WTC11 (cell line): ENCODE measurements around the gene FZD2. TPM values are rescaled to one million over a fixed set of nuclear protein-coding genes. Genes with fewer than 3 reads are reported as not detected.
A peak's percentile ranks its signal among the peaks of the same experiment; 100 is the strongest.

Experiments used
- ATAC-seq: fragments of 200-7000 bp; cut with Tn5 transposase; 2 replicates; pipeline ENCODE4 v1.10.0; 2021; ENCODE audit warnings: mild to moderate bottlenecking, moderate library complexity
- CTCF ChIA-PET: fragments of 300-600 bp; sonication (Branson Sonifier 250); formaldehyde crosslinking; loops from one replicate; lab custom pipeline; 2021; ENCODE audit warnings: antibody characterized with exemption; lab: Charles Lee
- POLR2A ChIA-PET: fragments of 350-600 bp; sonication (Branson Sonifier 250); formaldehyde crosslinking; loops from one replicate; lab custom pipeline; 2021; ENCODE audit warnings: antibody characterized with exemption; lab: Charles Lee
- DNase-seq: peaks from one replicate; pipeline ENCODE4 v3.0.0; 2021; ENCODE audit warnings: low spot score
- H3K27ac Mint-ChIP-seq: 2 replicates; pipeline ENCODE4 v1.8.0; 2021; ENCODE audit warnings: mixed read lengths
- H3K27me3 Mint-ChIP-seq: 2 replicates; pipeline ENCODE4 v1.8.0; 2021; ENCODE audit warnings: low read depth, mild to moderate bottlenecking, moderate library complexity, mixed read lengths
- H3K36me3 Mint-ChIP-seq: 2 replicates; pipeline ENCODE4 v1.8.0; 2021; ENCODE audit warnings: mixed read lengths
- H3K4me1 Mint-ChIP-seq: 2 replicates; pipeline ENCODE4 v1.8.0; 2022; ENCODE audit warnings: mixed read lengths
- H3K4me3 Mint-ChIP-seq: 2 replicates; pipeline ENCODE4 v1.8.0; 2021; ENCODE audit warnings: mild to moderate bottlenecking, moderate library complexity, mixed read lengths
- H3K9me3 Mint-ChIP-seq: 2 replicates; pipeline ENCODE4 v1.8.0; 2021; ENCODE audit warnings: mixed read lengths
- CREM ChIP-seq: sonication (generic); formaldehyde crosslinking; IDR thresholded peaks from 2 replicates; pipeline ENCODE4 v1.8.1; 2022; ENCODE audit warnings: mild to moderate bottlenecking, missing genetic modification reagents, moderate library complexity
- GABPB1 ChIP-seq: sonication (generic); formaldehyde crosslinking; IDR thresholded peaks from 2 replicates; pipeline ENCODE4 v1.8.1; 2023; ENCODE audit warnings: mild to moderate bottlenecking, missing genetic modification reagents
- GTF2I ChIP-seq: fragments of 250-450 bp; sonication (Bioruptor Pico); conservative IDR thresholded peaks from 2 replicates; pipeline ENCODE4 v1.4.0; 2021; ENCODE audit warnings: mild to moderate bottlenecking
- MYBL2 ChIP-seq: sonication (generic); formaldehyde crosslinking; IDR thresholded peaks from 2 replicates; pipeline ENCODE4 v1.8.1; 2023; ENCODE audit warnings: mild to moderate bottlenecking, moderate library complexity, missing genetic modification reagents
- PRRX2 ChIP-seq: fragments of 250-450 bp; sonication (Bioruptor Pico); IDR thresholded peaks from 2 replicates; pipeline ENCODE4 v1.8.0; 2021; ENCODE audit warnings: mild to moderate bottlenecking
- ZNF121 ChIP-seq: sonication (generic); formaldehyde crosslinking; IDR thresholded peaks from 2 replicates; pipeline ENCODE4 v1.8.0; 2023; ENCODE audit warnings: missing genetic modification reagents
- total RNA-seq: library from RNA; stranded (reverse); gene quantifications from 3 replicates; pipeline ENCODE4 v1.2.3, GENCODE V29; 2021
- TF ChIP-seq, protein P1 (sequence below): sonication (generic); formaldehyde crosslinking; IDR thresholded peaks from 2 replicates; pipeline ENCODE4 v1.8.1; 2022; ENCODE audit warnings: low read depth, missing genetic modification reagents, borderline replicate concordance
- TF ChIP-seq, protein P2 (sequence below): fragments of 250-450 bp; sonication (Bioruptor Pico); IDR thresholded peaks from 2 replicates; pipeline ENCODE4 v2.1.2; 2022; ENCODE audit warnings: mild to moderate bottlenecking, moderate library complexity
- TF ChIP-seq, protein P3 (sequence below): fragments of 200-600 bp; IDR thresholded peaks from 2 replicates; pipeline ENCODE4 v1.8.0; 2022; ENCODE audit warnings: antibody characterized with exemption
- TF ChIP-seq, protein P4 (sequence below): sonication (generic); formaldehyde crosslinking; IDR thresholded peaks from 2 replicates; pipeline ENCODE4 v1.8.0; 2022; ENCODE audit warnings: missing genetic modification reagents
- TF ChIP-seq, protein P5 (sequence below): sonication (generic); formaldehyde crosslinking; IDR thresholded peaks from 2 replicates; pipeline ENCODE4 v1.8.0; 2022; ENCODE audit warnings: mild to moderate bottlenecking, missing genetic modification reagents
- TF ChIP-seq, protein P6 (sequence below): sonication (generic); formaldehyde crosslinking; IDR thresholded peaks from 2 replicates; pipeline ENCODE4 v1.8.1; 2022; ENCODE audit warnings: missing genetic modification reagents, borderline replicate concordance

The FZD2 gene
- total RNA-seq, 1 experiment from 2014 or later = 42.8 TPM

DNA sequence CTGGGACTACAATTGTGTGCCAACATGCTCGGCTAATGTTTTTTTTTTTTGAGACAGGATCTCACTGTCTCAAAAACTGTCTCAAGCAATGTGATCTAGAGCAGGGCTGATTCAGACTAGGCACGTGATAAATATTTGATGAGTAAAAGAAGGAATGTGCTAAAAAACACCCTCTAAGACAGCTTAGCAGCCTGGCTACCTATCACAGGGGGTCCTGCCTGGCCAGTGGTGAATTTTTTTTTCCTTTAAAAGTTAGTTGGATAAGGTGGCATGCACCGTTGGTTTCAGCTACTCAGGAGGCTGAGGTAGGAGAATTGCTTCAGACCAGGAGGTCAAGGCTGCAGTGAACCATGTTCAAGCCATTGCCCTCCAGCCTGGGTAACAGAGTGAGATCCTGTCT is 39.3 kb upstream of the FZD2 start (continued):
- TF ChIP-seq, protein P1, sequence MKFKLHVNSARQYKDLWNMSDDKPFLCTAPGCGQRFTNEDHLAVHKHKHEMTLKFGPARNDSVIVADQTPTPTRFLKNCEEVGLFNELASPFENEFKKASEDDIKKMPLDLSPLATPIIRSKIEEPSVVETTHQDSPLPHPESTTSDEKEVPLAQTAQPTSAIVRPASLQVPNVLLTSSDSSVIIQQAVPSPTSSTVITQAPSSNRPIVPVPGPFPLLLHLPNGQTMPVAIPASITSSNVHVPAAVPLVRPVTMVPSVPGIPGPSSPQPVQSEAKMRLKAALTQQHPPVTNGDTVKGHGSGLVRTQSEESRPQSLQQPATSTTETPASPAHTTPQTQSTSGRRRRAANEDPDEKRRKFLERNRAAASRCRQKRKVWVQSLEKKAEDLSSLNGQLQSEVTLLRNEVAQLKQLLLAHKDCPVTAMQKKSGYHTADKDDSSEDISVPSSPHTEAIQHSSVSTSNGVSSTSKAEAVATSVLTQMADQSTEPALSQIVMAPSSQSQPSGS (CRISPR knock-in tag) = no peak
- no peak for TF ChIP-seq CREM

DNA sequence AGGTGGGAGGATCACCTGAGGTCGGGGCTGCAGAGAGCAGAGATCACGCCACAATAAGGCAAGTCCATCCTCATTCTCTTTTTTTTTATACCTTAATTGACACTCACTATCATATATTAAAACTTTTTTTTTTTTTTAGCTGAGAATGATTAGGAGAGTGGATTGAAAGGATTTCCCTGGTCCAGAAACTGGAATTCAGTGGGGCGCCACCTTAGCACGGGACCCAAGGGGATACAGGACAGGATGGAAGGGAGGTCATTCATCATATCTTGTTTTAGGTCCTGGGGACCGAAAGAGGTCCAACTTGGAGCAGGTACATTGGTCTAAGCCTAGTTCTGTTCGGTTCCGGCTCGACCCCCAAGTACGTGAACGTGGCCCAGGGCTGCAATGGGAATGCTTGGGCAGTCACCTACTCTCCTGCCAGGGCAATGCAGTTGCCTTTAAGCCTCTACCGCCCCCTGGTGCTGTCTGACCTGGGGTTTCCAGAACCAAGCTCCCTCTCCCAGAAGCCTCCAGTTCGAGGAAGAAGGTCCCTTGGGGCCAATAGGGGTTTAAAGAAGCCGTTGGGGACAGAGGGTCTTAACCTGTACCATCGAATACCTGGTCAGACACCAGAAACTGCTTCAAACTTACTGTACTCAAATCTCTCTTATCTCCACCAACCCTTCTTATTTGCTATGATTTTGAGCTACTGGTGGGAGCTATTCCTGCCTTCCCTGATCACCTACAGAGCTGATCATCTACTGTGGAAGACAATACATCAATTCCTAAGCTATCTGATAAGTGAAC is 34.2 kb upstream of the FZD2 start:
- Mint-ChIP-seq H3K9me3 (peaks cover 23% of the 10 kb centered on the region), H3K27me3 (peaks cover 14% of the 10 kb centered on the region)

DNA sequence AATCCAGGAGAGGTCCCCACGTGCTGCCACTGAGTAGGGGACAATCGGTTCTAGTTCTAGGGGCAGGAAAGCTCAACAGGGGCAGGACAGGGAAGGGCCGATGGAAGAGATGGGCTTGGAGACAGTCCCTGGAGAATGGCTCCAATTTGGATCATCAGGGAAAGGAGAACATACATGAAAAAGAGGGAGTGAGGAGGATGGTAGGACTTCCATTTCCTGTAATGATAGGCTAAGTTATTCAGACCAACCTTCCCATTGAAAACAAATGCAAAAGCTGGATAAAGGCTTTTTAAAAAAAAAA is 33.7 kb upstream of the FZD2 start:
- Mint-ChIP-seq H3K4me1 (no peaks in the 10 kb centered on the region), H3K4me3 (no peak overlapping the region), H3K27me3 (peaks cover 14% of the 10 kb centered on the region), H3K9me3 (peaks cover 27% of the 10 kb centered on the region), H3K36me3 (peaks cover 15% of the 10 kb centered on the region), H3K27ac (no peak overlapping the region)
- TF ChIP-seq MYBL2 (CRISPR knock-in tag) = no peak
- CTCF ChIA-PET = interaction anchor here (0.6 to 3.2 kb wide), 75 partner anchors 8 to 400 kb away, joined by 3 to 52 read pairs (median 5); partner anchors contain the start of genes CCDC43, DBF4B, FAM171A2 and FZD2
- POLR2A ChIA-PET = interaction anchor here (0.5 to 1.2 kb wide), 5 partner anchors 20 to 147 kb away, joined by 3 to 6 read pairs (median 4); partner anchors contain the start of genes FZD2 and GPATCH8
- DNase-seq (no peak), ATAC-seq (no peak)

More for the DNA sequence above, 34.2 kb upstream of the FZD2 start:
- POLR2A ChIA-PET = interaction anchor here (0.5 to 1.2 kb wide), 6 partner anchors 19 to 166 kb away, joined by 3 to 6 read pairs (median 4); partner anchors contain the start of genes FZD2 and GPATCH8
- DNase-seq = peak; percentile 91
- H3K4me3 Mint-ChIP-seq = no peak overlapping the region
- ATAC-seq = peak; percentile 99
- no peak overlapping the region for H3K27ac Mint-ChIP-seq
- H3K4me1 Mint-ChIP-seq = no peaks in the 10 kb centered on the region
- H3K36me3 Mint-ChIP-seq = peaks cover 15% of the 10 kb centered on the region
- TF ChIP-seq ZNF121 = peak; percentile 68; the same call in 1 of the 2 replicates
- TF ChIP-seq, protein P2, sequence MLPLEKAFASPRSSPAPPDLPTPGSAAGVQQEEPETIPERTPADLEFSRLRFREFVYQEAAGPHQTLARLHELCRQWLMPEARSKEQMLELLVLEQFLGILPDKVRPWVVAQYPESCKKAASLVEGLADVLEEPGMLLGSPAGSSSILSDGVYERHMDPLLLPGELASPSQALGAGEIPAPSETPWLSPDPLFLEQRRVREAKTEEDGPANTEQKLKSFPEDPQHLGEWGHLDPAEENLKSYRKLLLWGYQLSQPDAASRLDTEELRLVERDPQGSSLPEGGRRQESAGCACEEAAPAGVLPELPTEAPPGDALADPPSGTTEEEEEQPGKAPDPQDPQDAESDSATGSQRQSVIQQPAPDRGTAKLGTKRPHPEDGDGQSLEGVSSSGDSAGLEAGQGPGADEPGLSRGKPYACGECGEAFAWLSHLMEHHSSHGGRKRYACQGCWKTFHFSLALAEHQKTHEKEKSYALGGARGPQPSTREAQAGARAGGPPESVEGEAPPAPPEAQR = no peak
- peak; percentile 40; the same call in 1 of the 2 replicates for TF ChIP-seq GABPB1 (CRISPR knock-in tag)
- TF ChIP-seq, protein P3, sequence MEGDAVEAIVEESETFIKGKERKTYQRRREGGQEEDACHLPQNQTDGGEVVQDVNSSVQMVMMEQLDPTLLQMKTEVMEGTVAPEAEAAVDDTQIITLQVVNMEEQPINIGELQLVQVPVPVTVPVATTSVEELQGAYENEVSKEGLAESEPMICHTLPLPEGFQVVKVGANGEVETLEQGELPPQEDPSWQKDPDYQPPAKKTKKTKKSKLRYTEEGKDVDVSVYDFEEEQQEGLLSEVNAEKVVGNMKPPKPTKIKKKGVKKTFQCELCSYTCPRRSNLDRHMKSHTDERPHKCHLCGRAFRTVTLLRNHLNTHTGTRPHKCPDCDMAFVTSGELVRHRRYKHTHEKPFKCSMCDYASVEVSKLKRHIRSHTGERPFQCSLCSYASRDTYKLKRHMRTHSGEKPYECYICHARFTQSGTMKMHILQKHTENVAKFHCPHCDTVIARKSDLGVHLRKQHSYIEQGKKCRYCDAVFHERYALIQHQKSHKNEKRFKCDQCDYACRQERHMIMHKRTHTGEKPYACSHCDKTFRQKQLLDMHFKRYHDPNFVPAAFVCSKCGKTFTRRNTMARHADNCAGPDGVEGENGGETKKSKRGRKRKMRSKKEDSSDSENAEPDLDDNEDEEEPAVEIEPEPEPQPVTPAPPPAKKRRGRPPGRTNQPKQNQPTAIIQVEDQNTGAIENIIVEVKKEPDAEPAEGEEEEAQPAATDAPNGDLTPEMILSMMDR = 0 out of 2 replicates have a peak, but pooled peaks have one; percentile 51
- CTCF ChIA-PET = interaction anchor here (0.6 to 3.2 kb wide), 76 partner anchors 9 to 400 kb away, joined by 3 to 52 read pairs (median 5); partner anchors contain the start of genes CCDC43, DBF4B, FAM171A2 and FZD2

DNA sequence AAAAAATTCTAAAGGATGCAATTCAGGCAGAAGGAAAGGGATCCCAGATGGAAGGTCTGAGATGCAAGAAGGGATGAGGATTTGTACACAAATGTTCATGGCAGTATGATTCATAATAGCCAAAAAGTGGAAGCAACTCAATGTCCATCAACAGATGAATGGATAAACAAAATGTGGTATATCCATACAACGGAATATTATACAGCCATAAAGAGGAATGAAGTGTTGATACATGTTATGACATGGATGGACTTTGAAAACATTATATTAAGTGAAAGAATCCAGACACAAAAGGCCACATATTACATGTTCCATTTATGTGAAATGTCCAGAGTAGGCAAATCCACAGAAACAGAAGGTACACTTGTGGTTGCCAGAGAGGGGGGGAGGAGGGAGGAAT is 30.2 kb upstream of the FZD2 start:
- ChIA-PET CTCF (no interaction called here), POLR2A (no interaction called here)
- ATAC-seq = no peak
- Mint-ChIP-seq H3K9me3 (peaks cover 30% of the 10 kb centered on the region), H3K36me3 (peaks cover 15% of the 10 kb centered on the region), H3K4me1 (peaks cover 2% of the 10 kb centered on the region; the same call in 1 of the 2 replicates), H3K27ac (no peak overlapping the region), H3K27me3 (peaks cover 16% of the 10 kb centered on the region), H3K4me3 (no peak overlapping the region)
- DNase-seq = no peak
- no peak for TF ChIP-seq PRRX2 (CRISPR knock-in tag)
- TF ChIP-seq, protein P4, sequence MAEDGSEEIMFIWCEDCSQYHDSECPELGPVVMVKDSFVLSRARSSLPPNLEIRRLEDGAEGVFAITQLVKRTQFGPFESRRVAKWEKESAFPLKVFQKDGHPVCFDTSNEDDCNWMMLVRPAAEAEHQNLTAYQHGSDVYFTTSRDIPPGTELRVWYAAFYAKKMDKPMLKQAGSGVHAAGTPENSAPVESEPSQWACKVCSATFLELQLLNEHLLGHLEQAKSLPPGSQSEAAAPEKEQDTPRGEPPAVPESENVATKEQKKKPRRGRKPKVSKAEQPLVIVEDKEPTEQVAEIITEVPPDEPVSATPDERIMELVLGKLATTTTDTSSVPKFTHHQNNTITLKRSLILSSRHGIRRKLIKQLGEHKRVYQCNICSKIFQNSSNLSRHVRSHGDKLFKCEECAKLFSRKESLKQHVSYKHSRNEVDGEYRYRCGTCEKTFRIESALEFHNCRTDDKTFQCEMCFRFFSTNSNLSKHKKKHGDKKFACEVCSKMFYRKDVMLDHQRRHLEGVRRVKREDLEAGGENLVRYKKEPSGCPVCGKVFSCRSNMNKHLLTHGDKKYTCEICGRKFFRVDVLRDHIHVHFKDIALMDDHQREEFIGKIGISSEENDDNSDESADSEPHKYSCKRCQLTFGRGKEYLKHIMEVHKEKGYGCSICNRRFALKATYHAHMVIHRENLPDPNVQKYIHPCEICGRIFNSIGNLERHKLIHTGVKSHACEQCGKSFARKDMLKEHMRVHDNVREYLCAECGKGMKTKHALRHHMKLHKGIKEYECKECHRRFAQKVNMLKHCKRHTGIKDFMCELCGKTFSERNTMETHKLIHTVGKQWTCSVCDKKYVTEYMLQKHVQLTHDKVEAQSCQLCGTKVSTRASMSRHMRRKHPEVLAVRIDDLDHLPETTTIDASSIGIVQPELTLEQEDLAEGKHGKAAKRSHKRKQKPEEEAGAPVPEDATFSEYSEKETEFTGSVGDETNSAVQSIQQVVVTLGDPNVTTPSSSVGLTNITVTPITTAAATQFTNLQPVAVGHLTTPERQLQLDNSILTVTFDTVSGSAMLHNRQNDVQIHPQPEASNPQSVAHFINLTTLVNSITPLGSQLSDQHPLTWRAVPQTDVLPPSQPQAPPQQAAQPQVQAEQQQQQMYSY (CRISPR knock-in tag) = no peak
- TF ChIP-seq, protein P5, sequence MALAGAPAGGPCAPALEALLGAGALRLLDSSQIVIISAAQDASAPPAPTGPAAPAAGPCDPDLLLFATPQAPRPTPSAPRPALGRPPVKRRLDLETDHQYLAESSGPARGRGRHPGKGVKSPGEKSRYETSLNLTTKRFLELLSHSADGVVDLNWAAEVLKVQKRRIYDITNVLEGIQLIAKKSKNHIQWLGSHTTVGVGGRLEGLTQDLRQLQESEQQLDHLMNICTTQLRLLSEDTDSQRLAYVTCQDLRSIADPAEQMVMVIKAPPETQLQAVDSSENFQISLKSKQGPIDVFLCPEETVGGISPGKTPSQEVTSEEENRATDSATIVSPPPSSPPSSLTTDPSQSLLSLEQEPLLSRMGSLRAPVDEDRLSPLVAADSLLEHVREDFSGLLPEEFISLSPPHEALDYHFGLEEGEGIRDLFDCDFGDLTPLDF = no peak
- TF ChIP-seq, protein P3 = no peak
- TF ChIP-seq, protein P6, sequence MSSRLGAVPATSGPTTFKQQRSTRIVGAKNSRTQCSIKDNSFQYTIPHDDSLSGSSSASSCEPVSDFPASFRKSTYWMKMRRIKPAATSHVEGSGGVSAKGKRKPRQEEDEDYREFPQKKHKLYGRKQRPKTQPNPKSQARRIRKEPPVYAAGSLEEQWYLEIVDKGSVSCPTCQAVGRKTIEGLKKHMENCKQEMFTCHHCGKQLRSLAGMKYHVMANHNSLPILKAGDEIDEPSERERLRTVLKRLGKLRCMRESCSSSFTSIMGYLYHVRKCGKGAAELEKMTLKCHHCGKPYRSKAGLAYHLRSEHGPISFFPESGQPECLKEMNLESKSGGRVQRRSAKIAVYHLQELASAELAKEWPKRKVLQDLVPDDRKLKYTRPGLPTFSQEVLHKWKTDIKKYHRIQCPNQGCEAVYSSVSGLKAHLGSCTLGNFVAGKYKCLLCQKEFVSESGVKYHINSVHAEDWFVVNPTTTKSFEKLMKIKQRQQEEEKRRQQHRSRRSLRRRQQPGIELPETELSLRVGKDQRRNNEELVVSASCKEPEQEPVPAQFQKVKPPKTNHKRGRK (CRISPR knock-in tag) = no peak
- TF ChIP-seq GTF2I (CRISPR knock-in tag) = no peak
